Rectal smooth muscle tissue (tissue), 1 donor: ENCODE results near the gene FGD6.
A peak's percentile ranks its signal among the peaks of the same experiment; 100 is the strongest.

Source experiments
- H3K27ac ChIP-seq: one replicate; pipeline ENCODE4 v1.7.0; 2013; ENCODE audit warnings: low read depth, low read length, inconsistent platforms
- H3K27me3 ChIP-seq: one replicate; pipeline ENCODE4 v1.7.0; 2013; ENCODE audit warnings: low read length; ENCODE audit not compliant: control insufficient read depth, insufficient read depth
- H3K36me3 ChIP-seq: one replicate; pipeline ENCODE4 v1.7.0; 2013; ENCODE audit warnings: low read length; ENCODE audit not compliant: control insufficient read depth, insufficient read depth
- H3K4me1 ChIP-seq: one replicate; pipeline ENCODE4 v1.7.0; 2013; ENCODE audit warnings: low read length; ENCODE audit not compliant: control insufficient read depth, insufficient read depth
- H3K4me3 ChIP-seq: one replicate; pipeline ENCODE4 v1.7.0; 2013; ENCODE audit warnings: low read length
- H3K9ac ChIP-seq: one replicate; pipeline ENCODE4 v1.7.0; 2013; ENCODE audit warnings: low read length

The FGD6 gene

DNA sequence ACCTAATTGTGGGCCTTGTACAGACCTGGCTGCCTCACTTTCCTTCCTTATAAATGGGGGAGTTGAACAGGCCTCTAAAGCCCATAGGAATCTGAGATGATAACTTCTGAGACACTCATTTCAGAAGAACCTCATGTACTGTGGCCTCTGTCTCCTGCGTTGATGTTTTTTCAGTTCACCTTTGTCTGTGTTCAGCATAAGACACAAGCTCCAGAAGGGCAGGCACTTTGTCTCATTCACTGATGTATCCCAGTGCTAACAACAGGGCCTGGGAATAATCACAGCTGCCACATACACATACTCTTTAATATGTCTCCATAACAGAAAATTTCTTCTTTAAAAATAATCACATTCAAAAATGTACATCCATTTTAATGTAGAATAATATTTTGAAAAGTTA is 3.3 kb downstream of the FGD6 start:
- Histone ChIP-seq H3K36me3 (peaks cover 5% of the 10 kb centered on the region), H3K4me3 (no peak overlapping the region), H3K27me3 (no peaks in the 10 kb centered on the region), H3K9ac (no peak overlapping the region), H3K27ac (peak overlapping the region; percentile 73), H3K4me1 (peaks cover 13% of the 10 kb centered on the region)

DNA sequence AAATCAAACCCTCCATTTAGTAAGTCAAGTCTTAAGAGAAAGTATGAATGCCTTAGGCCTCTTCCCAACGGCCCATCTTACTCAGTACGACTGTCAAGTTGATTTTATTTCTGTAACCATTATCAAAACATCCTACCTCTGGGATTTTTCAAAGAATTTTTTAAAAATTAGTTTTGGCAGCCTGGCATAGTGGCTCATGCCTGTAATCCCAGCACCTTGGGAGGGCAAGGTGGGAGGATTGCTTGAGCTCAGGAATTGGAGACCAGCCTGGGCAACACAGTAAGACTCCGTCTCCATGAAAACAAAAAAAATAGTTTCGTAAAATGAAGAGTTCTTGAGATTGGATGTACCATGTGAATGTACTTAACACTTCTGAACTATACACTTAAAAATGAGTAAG is 4.1 kb downstream of the FGD6 start:
- peaks cover 5% of the 10 kb centered on the region for H3K36me3 ChIP-seq

DNA sequence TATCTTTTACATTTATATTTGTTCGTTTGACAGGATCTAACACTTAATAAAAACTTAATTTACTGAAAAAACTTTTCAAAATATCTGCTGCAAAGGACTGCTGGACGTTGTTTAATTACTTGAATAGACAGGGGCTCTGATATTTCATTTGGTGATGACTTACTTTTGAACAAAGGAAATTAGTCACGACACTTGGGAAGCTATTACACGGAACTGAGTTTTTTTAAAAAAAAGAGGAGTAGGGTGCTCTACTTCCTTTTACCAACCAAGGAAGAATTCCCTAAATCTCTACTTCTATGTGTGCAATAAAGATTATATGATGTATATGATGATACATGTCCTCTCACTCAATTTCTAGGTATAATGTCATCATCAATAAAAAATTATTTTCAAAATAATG is 4.7 kb downstream of the FGD6 start:
- H3K27me3 ChIP-seq = no peaks in the 10 kb centered on the region
- H3K4me3 ChIP-seq = no peak overlapping the region
- peaks cover 10% of the 10 kb centered on the region for H3K4me1 ChIP-seq
- H3K9ac ChIP-seq = no peak overlapping the region
- peaks cover 5% of the 10 kb centered on the region for H3K36me3 ChIP-seq
- H3K27ac ChIP-seq = no peak overlapping the region

More for the DNA sequence above, 4.1 kb downstream of the FGD6 start:
- Histone ChIP-seq H3K27me3 (no peaks in the 10 kb centered on the region), H3K4me3 (no peak overlapping the region), H3K4me1 (peaks cover 10% of the 10 kb centered on the region), H3K9ac (no peak overlapping the region), H3K27ac (peak overlapping the region; percentile 73)

DNA sequence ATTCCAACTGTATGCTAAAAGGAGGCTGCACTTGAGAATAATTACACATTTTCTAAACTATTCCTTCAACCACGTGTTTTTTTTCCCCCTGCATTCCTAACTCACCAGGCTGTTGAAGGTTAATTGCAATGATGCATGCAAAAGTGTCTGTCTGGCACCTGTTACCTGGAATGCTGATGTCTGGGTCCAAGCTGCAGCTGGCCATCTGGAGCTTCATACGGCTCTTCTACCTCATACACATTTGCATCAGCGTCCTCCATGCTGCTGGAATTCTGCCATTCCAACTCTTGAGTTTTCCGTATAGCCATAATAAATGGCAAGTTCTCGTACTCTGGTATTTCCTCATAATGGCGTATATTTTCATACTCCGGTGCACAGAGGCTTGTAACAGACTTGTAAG is 8.6 kb downstream of the FGD6 start:
- Histone ChIP-seq H3K36me3 (peaks cover 5% of the 10 kb centered on the region), H3K27ac (no peak overlapping the region), H3K9ac (no peak overlapping the region), H3K4me1 (peaks cover 22% of the 10 kb centered on the region), H3K27me3 (no peaks in the 10 kb centered on the region), H3K4me3 (no peak overlapping the region)

DNA sequence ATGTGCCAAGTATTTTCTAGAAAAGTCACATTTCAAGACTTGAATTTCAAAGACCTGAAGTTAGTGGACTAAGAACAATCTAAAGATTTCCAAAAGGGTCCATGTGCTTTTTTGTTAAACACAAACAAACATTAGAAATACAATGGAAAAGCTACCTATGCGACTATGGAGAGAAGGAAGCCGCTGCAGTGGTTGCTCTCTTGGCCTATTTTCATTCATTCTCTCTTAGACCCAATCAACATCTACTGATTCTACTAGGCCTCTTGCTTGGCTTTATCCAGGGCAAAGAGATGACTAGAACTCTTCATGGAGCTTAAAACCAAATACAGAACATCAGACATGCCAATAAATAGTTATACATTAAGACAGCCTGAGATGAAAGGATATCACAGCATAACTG is 9.9 kb downstream of the FGD6 start:
- Histone ChIP-seq H3K9ac (no peak overlapping the region), H3K4me3 (no peak overlapping the region), H3K36me3 (peaks cover 5% of the 10 kb centered on the region), H3K4me1 (peaks cover 25% of the 10 kb centered on the region), H3K27me3 (no peaks in the 10 kb centered on the region), H3K27ac (no peak overlapping the region)

DNA sequence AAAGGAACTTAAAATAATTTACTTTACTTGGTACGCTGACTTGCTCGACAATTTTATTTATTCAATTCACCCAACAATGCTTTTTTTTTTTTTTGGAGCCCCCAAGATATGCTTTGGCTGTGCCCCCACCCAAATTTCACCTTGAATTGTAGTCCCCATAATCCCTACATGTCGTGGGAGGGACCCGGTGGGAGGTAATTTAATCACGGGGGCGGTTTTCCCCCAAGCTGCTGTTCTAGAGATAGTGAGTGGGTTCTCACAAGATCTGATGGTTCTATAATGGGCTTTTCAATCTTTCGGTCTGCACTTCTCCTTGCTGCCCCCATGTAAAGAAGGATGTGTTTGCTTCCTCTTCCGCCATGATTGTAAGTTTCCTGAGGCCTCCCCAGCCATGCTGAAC is 10.4 kb downstream of the FGD6 start:
- peaks cover 25% of the 10 kb centered on the region for H3K4me1 ChIP-seq
- H3K9ac ChIP-seq = no peak overlapping the region
- peaks cover 5% of the 10 kb centered on the region for H3K36me3 ChIP-seq
- no peak overlapping the region for H3K4me3 ChIP-seq
- H3K27ac ChIP-seq = no peak overlapping the region
- no peaks in the 10 kb centered on the region for H3K27me3 ChIP-seq

DNA sequence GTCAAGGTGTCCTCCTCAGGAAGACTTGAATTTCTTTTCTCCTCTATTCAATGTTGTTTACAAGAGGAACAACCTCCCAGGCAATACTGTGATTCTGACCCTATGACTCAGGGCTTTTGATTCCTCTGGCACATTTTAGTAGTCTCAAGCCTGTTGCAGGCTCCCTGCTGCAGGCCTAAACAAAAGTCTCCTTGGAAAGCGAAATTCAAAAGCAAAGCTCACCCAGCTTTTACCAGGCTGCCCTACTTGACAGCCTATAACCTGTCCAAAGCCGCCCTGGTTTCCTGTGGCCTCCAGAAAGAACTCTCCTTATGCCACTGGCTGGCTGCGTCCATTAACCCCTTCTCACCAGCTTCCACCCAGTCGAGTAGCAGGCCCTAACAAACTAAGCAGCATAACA is 11.6 kb downstream of the FGD6 start:
- H3K4me3 ChIP-seq = no peak overlapping the region
- H3K4me1 ChIP-seq = peaks cover 26% of the 10 kb centered on the region
- H3K27ac ChIP-seq = peak overlapping the region; percentile 84
- H3K9ac ChIP-seq = no peak overlapping the region
- no peaks in the 10 kb centered on the region for H3K27me3 ChIP-seq
- H3K36me3 ChIP-seq = peaks cover 5% of the 10 kb centered on the region

DNA sequence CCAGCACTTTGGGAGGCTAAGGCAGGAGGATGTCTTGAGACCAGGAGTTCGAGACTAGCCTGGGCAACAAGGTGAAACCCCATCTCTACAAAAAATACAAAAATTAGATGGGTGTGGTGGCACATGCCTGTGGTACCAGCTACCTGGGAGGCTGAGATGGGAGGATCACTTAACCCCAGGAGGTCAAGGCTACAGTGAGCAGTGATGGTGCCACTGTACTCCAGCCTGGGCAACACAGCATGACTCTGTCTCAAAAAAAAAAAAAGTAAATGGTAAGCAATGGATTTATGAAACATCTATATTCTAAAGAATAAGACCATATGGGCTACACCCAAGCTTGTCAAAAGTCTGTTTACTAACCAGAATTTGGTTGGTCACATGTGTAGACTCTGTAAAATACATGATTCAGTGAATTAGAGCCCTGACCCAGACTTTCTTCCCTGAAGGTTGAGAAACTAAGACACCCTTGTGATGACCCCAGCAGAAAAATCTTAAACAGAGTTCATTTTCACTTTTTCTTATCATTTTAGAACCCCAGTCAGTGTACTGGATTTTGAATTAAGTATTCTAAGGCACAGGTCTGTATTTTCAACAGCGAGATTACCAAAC is 12.1 kb downstream of the FGD6 start:
- Histone ChIP-seq H3K27ac (peak overlapping the region; percentile 84), H3K4me3 (no peak overlapping the region), H3K9ac (no peak overlapping the region), H3K4me1 (peaks cover 32% of the 10 kb centered on the region), H3K36me3 (peaks cover 1% of the 10 kb centered on the region), H3K27me3 (no peaks in the 10 kb centered on the region)

DNA sequence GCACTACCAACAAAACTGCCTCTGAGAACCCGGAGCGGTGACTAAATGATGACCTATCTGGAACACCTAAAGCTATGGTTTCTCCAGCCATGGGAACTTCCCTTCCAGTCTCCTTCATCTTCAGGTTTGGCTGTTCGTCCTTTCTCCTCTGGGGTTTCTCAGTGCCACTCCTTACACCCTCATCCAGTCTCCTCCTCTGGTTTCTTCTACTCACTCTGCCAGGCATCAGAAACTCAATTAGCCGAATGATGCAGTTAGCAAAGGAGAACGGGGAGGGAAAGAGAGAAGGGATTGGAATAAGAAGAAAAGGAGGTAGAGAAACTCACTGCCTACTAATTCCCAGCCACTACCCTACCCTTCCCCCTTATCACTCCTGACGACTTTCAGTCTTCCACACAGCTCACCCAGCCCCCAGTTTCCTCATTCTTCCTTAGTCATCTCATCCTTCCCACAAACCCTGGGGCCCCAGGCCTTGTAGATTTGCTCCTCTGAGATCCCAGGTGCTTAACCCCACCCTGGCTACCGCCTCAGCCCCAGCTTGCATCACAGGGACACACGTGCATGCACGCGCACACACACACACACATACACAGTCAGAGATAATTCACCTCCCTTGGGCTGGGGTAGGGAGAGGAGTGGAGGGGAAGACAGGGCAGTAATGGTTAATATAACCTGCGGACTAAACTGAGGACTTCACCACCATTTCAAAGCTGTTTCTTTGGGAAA is 13.0 kb downstream of the FGD6 start:
- H3K9ac ChIP-seq = no peak overlapping the region
- peak overlapping the region; percentile 84 for H3K27ac ChIP-seq
- H3K36me3 ChIP-seq = no peaks in the 10 kb centered on the region
- H3K4me3 ChIP-seq = no peak overlapping the region
- H3K27me3 ChIP-seq = no peaks in the 10 kb centered on the region
- H3K4me1 ChIP-seq = peaks cover 33% of the 10 kb centered on the region

DNA sequence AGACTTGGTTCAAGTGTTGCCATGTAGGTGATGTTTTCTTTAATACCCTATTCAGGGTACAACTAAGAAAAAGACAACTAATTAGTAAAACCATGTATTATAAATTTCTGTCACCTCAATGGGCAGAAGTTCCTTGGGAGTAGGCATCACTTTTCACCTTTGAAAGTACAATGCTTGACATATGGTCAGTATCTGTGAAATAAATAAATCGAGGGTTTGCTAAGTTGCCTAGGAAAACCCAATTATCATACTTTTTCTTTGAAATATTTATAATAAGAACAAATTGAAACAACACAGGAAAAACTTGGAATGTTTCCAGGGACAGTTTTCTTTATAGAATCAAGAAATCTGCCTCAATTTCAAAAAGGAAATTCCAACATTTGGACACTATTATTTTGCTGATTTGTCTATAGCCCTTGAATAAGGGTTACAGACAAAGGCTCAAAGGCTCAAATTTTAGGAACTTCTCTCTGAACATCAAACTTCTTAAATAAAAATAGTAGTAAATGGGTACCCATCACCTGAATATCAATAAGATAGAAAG is 13.7 kb downstream of the FGD6 start:
- no peak overlapping the region for H3K9ac ChIP-seq
- no peaks in the 10 kb centered on the region for H3K27me3 ChIP-seq
- no peak overlapping the region for H3K4me3 ChIP-seq
- H3K4me1 ChIP-seq = peaks cover 33% of the 10 kb centered on the region
- H3K27ac ChIP-seq = peak overlapping the region; percentile 84
- no peaks in the 10 kb centered on the region for H3K36me3 ChIP-seq

DNA sequence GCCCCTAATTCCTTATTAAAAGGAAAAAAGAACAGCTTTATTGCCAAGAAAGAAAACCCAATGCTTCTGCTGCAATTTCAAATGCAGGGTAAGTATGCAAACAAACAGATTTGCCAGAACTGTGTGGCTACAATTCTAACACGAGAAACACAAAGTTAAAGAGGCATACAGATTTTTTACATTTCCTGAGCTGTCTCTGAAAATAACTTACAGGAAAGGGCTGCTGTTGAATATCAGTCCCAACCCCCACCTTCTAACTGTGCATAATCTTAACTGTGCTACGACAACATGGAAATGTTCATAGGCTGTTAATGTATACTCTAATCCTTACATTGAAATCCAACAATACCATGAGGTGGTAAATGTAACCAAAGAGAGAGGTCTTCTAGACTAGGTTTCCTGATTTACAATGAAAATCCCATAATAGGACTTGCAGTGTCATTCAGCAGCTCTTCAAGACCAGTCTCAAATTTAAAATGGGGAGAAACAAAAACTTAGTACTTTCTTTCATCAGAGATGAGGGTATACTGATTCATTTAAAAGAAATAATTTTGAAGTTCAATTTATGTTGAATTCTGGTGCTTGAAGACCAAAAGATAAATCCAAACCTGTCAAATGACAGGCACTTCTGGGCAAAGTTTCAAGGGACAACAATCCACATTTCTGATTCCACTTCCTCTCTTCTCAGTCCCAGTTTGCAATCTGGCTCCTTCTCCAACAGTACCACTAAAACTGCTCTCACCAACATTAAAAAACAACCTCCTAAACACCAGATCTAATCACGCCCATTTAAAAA is 14.4 kb downstream of the FGD6 start:
- Histone ChIP-seq H3K36me3 (no peaks in the 10 kb centered on the region), H3K4me1 (peaks cover 33% of the 10 kb centered on the region), H3K27ac (peak overlapping the region; percentile 33), H3K27me3 (no peaks in the 10 kb centered on the region), H3K9ac (no peak overlapping the region), H3K4me3 (no peak overlapping the region)

DNA sequence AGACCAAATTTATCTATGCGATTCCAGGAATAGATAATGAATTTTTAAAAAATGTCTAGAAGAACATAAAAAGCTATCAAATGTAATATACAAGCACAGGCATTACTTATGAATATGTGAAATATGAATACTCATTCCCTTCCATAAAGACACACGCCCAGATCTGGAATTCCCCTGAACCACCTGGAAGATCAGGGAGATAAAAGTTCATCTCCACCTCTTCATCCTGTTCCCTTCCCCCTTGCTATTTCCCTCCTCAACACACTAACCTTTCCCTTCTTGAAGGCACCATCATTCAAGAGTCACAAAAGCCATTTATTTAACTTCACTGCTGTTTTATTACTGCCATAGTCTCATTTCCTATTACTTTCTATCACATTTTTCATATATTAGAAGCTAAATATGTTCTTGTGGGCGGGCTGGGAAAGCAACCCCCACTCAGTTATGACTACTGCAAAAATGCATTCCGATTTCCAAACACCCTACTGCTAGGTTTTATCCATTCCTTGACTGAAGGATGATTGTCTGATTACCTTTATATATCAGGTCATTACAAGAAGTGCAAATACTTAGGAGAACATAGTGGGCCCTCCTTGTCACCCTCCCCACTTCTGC is 16.1 kb downstream of the FGD6 start:
- Histone ChIP-seq H3K4me1 (peaks cover 30% of the 10 kb centered on the region), H3K27me3 (no peaks in the 10 kb centered on the region), H3K36me3 (no peaks in the 10 kb centered on the region), H3K27ac (no peak overlapping the region), H3K4me3 (no peak overlapping the region), H3K9ac (no peak overlapping the region)
